NCI-H460 (cell line): ENCODE data around the gene MAD1L1. TPM values are rescaled to one million over a fixed set of nuclear protein-coding genes. Genes with fewer than 3 reads are reported as not detected.

Experiments used
- DNase-seq: peaks from one replicate; pipeline ENCODE4 v3.0.0-alpha.2; 2016; ENCODE audit warnings: low read depth; ENCODE audit errors: extremely low read depth
- total RNA-seq: library from RNA; depleted of rRNA; stranded (reverse); fragments of >200 nt; shearing (Covaris generic); gene quantifications from 2 replicates; pipeline ENCODE4 v1.2.3, GENCODE V29; 2014

The MAD1L1 gene
- total RNA-seq, 1 experiment from 2014 or later = 25.9 TPM

DNA sequence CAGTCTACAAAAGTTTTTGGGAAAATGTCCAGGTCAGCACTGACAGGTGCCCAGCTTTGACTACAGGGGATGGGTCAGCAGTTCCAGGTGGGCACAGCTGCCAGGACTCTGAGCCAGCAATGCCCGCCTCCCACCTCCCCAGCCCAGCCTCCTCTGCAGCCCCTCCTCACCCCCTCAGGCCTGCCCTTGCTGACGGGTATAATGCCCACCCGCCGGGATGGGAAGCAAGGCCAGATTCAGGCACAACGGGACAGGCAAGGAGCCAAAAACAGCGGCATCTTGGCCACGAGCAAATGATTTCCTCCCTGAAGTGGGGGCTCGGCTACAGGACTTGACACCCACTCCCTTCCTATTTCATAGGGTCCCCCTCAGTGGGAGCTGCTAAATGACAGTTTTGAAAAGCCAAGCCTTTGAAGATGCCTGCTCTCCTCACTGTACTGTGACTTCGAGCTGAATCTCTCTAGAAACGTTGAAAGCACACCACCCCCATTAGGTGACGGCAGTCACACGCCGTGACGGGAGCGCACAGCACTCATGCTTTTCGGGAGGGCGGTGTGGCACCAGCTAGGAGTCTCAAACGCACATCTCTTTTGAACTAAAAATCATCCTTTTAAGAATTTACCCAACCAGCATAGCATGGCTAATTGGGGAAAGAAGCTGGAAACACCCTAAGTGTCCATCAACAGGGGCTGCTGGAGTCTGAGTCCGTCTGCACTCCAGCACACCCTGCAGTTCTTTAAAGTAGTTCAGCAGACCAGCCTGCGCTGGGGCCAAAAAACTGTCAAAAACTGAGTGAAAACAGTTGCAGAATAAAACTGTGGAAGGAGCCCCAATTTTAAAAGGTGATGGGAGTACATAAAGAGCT lies 29.6 kb downstream of the MAD1L1 start:
- DNase-seq = no peak

DNA sequence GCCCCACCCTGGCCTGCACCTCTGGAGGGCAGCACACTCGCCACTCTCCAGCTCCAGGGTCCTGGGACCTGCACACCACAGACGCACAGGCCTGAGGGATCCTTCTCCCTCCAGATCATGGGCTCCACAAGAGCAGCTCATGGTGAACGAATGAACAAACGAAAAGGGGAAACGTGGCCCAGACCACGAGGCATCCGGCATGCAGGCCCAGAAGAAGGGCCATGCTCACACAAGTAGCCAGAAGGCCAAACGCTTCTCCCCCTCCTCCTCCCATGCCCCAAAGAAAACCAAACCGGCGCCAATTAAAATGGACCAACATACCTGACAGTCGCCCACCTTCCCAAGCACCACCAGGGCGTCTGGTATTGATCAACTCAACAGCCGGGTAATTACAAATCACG lies 30.4 kb downstream of the MAD1L1 start:
- no peak for DNase-seq

GRCh38 chr7:2201686-2202360 lies 30.9 kb downstream of the MAD1L1 start:
- DNase-seq = no peak

GRCh38 chr7:2201128-2201527 lies 31.6 kb downstream of the MAD1L1 start:
- DNase-seq = no peak

- DNase-seq = no peak
Measured at GRCh38 chr7:2200584-2200980, 32.2 kb downstream of the MAD1L1 start.

DNA sequence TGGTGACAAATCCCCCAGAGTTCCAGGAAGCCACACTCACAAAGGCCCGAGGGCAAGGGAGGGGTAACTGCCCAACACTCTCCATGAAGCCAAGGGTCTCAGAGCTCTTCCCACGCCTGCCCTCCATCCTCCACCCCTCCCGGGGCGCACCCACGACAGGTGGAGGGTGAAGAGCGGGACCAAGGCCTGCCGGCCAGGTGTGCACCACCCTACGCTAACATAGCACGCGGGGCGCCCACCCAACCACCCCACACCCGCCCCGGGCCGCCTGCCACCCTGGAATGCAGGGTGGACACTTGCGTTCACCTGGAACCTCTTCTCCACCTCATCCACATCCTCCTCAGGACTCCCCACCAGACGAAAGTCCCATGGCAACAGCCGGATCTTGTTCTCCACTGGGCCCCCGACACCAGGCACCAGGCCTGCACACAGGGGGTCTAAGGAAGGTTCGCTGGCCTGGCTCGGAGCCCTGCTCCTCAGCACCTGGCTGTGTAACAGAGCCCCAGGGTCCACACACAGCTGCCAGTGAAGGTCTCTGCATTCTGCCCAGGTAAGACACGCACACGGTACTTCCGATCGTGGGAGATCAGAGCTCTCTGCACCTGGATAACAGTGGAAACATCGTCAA lies 32.7 kb downstream of the MAD1L1 start:
- DNase-seq = no peak

- no peak for DNase-seq
Measured at GRCh38 chr7:2199528-2199927, 33.2 kb downstream of the MAD1L1 start.

GRCh38 chr7:2198760-2199159 lies 34.0 kb downstream of the MAD1L1 start:
- DNase-seq = no peak

GRCh38 chr7:2198206-2198605 lies 34.5 kb downstream of the MAD1L1 start:
- no peak for DNase-seq

GRCh38 chr7:2197436-2198155 lies 35.1 kb downstream of the MAD1L1 start:
- DNase-seq = no peak

DNA sequence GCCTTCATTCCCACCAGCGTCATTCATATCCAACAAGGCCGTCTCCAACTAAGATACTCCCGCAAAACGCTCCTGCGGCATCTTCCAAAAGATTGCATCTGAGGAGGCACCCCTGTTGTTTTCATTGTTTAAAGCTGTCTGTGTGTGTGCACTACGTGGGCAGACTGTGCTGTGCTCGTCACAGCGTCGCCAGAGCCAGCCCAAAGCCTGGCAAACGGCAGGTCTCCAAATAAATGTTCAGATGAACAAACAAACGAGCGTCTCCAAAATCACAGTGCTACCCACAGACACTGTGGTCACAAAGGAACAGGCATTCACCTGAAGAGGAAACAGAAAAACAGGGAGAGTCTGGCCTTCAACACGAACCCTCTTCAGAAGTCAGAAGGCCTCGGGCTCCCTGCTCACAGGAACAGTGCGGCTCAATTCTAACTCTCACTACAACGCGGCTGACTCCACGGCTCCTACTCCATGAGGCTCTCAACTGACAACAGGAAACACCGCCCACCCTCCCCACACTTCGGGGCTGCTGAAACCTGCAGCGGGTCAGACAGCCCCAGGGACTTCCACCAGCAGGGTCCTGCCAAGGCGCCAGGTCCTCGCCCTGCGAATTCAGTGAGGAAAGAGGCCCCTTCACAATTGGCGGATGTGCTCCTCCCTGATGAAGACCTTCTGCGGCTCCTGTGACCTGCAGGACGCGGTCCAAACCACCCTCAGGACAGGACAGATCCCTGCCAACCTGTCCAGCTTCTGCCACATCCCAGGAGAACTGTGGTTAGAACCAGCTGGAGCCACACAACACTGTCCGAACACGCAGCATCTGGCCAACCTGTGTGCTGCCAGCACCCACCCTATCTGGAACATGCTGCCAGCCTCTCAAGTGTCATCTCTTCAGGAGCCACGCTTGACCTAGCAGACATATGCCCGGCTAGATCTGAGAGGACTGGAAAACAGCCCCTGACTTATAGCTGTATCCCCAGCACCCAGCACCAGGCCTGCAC lies 36.1 kb downstream of the MAD1L1 start:
- DNase-seq = no peak

- DNase-seq = no peak
Measured at GRCh38 chr7:2195400-2196246, 37.1 kb downstream of the MAD1L1 start.

DNA sequence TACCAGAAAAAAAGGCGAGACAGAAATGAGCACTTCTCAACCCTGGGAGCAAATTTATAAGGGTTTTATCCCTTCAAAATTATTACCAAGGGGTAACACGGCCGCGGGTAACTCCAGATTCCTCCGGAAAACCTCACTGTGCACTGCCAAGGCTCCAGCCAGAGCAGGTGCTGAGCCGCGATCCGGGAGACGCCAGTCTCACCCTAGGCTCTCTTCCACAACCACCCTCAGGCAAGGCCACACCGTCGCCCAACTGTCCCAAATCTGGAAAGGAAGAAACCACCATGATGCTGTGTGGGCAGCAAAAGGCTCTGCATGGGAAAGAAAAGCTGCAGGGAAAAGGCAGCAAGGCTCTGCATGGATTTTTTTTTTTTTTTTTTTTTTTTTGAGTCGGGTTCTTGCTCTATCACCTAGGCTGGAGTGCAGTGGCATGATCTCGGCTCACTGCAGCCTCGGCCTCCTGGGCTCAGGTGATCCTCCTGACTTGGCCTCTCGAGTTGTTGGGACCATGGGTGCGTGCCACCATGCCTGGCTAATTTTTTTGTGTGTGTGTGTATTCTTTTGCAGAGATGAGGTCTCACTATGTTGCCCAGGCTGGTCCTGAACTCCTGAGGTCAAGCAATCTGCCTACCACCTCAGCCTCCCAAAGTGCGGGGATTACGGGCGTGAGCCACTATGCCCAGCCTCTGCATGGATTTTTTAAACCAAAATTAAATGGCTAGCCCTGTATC lies 39.0 kb downstream of the MAD1L1 start:
- DNase-seq = no peak

DNA sequence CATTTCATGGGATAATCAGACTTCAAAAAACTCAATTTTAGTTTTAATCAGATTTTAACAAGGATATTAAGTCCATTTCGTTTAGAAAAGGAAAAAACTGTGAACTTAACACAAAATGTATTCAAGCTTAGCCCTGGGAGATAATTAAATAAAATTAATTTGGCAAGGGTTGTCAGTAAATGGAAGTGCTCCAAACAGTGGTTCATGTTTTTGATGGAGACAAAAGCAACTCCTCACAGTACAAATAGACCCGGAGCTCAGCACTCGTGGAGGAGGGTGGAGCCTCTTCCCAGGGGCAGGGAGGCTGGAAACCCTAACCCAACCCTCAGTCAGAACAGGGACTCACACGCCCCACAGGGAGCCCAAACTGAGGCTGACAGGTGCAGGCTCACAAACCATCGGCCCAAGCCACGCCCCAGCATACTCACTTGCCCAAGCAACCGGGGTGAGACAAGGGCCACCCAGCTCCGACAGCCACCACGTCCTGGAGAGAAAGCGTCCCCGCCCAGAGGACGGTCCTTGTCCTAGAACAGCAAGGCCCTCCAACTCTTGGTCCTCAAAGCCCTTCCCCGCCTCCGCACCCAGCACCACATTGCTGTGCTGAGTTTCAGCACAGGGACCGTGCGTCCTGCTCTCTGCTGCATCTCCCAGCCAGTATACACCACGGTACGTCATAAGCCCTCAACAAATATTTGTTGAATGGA lies 39.8 kb downstream of the MAD1L1 start:
- DNase-seq = no peak

DNA sequence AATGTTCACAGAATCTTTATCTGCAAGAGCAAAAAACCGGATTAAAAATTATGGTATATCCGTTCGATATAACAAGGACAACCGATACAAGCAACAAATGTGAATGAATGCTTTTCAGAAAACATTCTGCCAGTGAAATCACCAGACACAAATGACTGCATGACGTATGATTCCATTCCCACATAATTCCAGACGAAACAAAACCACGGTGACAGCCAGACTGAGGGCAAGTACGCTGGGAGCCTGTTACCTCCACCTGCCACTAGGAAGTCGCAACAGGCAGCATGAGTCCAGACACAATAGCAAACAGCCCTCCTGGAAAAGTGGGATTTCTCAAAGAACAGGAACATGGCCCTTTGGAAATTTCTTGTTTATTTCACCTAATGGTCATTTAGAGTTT lies 41.7 kb downstream of the MAD1L1 start:
- no peak for DNase-seq

GRCh38 chr7:2190531-2190930 lies 42.2 kb downstream of the MAD1L1 start:
- DNase-seq = no peak

- no peak for DNase-seq
Measured at GRCh38 chr7:2186166-2186565, 46.6 kb downstream of the MAD1L1 start.

DNA sequence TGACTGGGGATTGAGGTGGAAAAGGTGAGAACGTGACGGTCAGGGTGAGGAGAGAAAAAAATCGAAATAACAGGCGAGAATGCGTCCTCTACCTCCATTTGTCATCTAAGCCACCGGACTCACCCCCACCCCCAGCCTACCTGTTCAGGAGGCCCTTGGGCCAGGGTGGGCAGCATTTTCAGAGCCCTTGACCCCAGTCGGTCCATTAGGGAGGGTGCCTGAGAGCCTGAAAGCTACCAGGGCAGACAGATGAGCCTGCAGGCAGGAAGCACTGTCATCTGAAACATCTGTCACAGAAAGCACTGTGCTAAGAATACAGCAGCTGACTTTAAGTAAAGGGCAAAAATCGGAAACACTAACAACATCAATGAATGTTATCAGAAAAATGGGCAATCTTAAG lies 47.0 kb downstream of the MAD1L1 start:
- no peak for DNase-seq
